Right renal cortex interstitium (tissue), 3 donors: ENCODE results near the gene PKHD1. TPM values are rescaled to one million over a fixed set of nuclear protein-coding genes. Genes with fewer than 3 reads are reported as not detected.

ENCODE experiments used
- DNase-seq, 3 donors: peaks; one replicate each; pipeline ENCODE4 v3.0.0-alpha.2; 2013; ENCODE audit warnings: low read depth in 3 of 3, low spot score in 2 of 3
- polyA plus RNA-seq, 3 donors: library from polyadenylated mRNA; unstranded; fragments of 120-200 nt; gene quantifications; one replicate each; pipeline ENCODE4 v1.2.1, GENCODE V29; 2013; ENCODE audit not compliant: insufficient read length in 3 of 3

Gene PKHD1
- polyA plus RNA-seq, 3 donors: 20.6 to 25.1 (median 20.8) TPM

DNA sequence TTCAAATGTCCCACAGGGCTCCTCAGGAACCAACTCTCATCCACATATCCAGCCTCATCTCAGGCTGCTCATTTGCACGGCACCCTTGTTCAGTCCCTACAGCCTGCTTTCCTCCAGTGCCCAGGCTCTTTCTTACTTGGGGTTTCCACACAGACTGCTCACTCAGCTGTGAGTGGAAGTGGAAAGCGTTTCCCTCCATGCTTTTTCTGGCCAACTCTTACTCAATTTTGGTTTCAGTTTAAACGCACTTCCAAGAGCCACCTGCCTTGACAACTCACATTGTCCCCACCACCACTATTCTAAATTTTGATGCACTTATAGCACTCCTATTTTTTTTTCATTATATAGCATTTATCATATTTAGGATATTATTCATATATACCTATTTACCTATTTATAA is 367.1 kb downstream of the PKHD1 start:
- DNase-seq: no peak

- no peak for DNase-seq
Measured at GRCh38 chr6:51719297-51719696, 368.1 kb downstream of the PKHD1 start.

DNA sequence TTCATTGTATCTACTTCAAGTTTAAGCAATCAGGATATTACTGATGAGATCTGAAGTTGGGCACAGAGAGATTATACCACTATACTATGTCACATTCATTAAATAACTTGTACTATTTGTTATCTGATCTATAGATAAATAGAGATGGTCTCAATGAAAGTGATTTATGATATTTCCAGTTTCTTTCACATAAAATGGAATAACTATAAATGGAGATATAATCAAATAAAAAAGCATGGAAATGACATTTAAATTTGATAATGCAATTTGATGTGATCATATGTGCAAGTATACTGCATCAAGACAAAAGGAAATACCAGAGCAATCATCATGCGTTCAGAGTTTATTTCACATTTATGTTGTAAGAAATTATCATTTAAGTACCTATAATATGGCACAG is 368.9 kb downstream of the PKHD1 start:
- DNase-seq: no peak

DNA sequence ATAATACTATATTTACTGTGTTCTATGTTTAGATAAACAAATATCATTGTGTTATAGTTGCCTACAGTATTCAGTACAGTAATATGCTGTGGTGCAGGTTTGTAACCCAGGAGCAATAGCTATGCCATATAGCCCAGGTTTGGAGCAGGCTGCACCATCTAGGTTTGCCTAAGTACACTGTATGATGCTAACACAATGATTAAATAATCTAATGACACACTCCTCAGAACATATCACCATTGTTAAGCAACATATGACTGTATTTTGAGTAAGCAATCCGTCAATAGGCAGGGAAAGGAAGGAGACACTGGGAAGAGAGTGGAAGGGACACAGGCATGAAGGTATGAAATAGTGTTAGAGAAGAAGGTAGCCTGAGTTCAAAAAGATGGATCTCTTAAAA is 369.9 kb downstream of the PKHD1 start:
- no peak for DNase-seq

GRCh38 chr6:51711876-51712275 is 375.5 kb downstream of the PKHD1 start:
- DNase-seq: no peak

- no peak for DNase-seq
Measured at GRCh38 chr6:51706086-51706485, 381.3 kb downstream of the PKHD1 start.

GRCh38 chr6:51704932-51705540 is 382.4 kb downstream of the PKHD1 start:
- DNase-seq: no peak

DNA sequence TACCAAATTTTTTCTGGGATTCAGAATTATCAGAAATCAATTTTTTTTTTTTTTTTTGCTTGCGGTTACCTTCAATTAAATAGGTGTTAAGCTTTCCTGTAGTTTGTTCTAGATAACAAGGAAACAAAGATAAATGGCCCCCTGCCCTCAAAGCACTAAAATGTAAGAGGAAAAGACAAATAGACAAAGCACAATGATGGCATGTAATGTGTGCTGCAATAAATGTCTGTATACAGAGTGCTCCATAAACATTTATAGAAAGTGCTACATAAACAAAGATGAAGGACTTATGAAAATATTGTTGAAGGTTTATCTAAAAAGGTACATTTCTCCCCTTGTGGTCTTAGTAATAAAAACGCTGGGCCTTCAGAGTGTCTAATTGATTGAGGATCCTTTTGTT is 384.6 kb downstream of the PKHD1 start:
- DNase-seq: no peak

- DNase-seq: no peak
Measured at GRCh38 chr6:51684603-51685002, 402.8 kb downstream of the PKHD1 start.

GRCh38 chr6:51684038-51684437 is 403.4 kb downstream of the PKHD1 start:
- no peak for DNase-seq

- DNase-seq: no peak
Measured at GRCh38 chr6:51678905-51679620, 408.4 kb downstream of the PKHD1 start.

DNA sequence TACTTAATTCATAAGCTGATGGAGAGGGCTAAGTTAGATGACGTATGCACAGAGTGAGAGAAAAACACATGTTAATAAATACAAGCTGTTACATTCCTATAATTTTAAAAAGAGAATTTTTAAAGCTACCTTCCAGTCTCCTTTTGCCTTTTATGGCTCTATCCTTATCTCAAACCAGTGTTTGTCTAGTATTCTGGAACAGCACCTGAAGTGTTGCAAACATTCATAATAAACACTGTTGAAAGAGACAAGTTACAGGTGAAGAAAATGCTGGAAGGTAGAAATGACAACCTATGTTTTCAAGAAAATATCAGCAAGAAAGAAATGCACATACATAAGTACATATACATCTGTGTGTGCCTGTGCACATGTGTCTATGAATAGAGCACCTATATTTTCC is 409.1 kb downstream of the PKHD1 start:
- no peak for DNase-seq

DNA sequence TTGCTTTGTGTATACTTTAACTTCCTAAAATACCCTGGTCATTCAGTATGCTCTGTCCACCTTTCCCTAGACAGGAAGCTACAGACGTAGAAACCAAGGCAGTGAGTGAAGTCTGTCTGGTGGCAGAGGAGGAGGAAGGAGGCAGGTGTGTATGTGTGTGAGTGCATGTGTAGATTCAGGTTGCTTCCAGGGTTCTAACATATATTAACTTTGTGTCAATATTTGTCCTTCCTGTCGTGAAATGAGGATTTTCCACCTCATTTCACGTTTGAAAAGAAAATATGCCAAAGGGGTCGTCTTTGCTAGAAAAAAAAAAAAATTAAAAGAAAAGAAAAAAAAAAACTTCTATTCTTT is 411.5 kb downstream of the PKHD1 start:
- no peak for DNase-seq

GRCh38 chr6:51675020-51675921 is 412.1 kb downstream of the PKHD1 start:
- no peak for DNase-seq

DNA sequence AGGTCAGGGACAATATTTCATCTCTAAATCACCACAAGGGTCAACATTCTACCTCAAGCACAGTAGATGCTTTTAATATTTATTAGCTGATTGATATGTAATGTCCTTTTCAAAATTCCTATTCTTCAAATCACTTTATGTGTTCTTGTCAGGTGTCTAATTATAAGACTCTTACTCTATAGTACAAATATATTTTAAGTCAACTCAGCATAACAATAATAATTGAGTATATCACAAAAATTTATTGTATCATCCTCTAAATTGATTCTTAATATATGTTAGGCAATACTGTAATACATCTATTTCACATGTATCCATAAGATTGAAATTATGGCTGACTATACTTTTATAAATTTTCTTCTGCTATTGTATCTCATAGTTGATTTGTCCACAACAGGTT is 423.9 kb downstream of the PKHD1 start:
- no peak for DNase-seq

GRCh38 chr6:51660767-51661166 is 426.6 kb downstream of the PKHD1 start:
- no peak for DNase-seq

DNA sequence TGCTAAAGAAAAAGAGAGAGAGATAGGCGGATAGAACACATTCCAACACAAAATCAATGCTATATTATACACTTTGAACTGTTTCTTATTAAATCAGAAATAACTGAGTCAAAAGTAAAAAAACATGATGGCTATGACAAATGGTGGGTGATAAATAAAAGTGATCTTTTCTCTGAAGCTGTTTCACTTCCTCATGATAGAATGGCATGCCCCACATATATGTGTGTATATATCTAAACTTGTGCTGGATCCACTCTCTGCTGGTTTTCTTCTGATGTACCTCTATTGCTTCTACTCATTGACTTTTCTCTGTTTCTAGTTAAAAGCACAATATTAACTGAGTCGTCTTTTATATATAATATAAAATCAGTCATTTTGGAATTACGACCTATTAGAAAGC is 429.9 kb downstream of the PKHD1 start:
- no peak for DNase-seq

- DNase-seq: no peak
Measured at GRCh38 chr6:51655517-51655916, 431.9 kb downstream of the PKHD1 start.

- no peak for DNase-seq
Measured at GRCh38 chr6:51654647-51655046, 432.8 kb downstream of the PKHD1 start.

DNA sequence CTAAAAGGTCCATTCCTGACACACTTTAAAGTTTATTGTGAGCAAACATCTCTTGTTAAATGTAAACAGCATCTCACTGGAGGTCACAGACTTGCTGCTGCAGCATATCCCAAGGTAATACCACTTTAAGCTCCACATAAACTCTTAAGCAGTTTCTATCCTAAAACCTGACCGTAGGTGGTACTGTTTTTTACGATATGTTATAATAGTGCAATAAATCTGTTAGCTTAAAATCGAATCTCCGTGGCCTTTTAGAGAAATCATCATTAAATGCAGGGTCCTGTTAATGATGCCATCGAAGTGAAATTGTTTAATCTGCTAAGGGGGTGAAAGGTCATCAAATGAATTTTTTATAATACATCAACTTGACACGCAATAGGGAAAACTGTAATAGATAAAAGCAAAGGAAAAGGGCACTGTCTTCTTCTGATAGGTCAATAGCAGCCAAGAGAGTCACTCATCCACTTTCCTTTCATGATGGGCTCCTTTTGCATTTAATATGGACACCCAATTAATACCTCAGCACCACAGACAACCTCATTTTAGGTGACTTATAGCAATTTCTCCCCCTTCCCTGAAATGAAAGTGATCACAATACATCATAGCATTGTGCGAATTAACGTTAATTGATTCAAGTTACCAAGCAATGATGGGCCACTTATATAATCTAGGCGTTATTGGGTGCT is 436.1 kb downstream of the PKHD1 start:
- DNase-seq: no peak

- no peak for DNase-seq
Measured at GRCh38 chr6:51648774-51649173, 438.6 kb downstream of the PKHD1 start.
